HCT116 (cell line): ENCODE data around the gene IL11. TPM values are rescaled to one million over a fixed set of nuclear protein-coding genes. Genes with fewer than 3 reads are reported as not detected.

Experiments used
- ATAC-seq: fragments of 200-7000 bp; cut with Tn5 transposase; 2 replicates; pipeline ENCODE4 v1.9.1; 2020; ENCODE audit warnings: mild to moderate bottlenecking, moderate library complexity
- BruUV-seq: library from RNA; stranded (reverse); fragments of 400-500 nt; replicated peaks from 2 replicates; lab custom pipeline; 2021; lab: Mats Ljungman, UMichigan
- CTCF ChIA-PET: fragments of 300-600 bp; sonication (Branson Sonifier 250); formaldehyde crosslinking; loops from one replicate; lab custom pipeline; 2021; ENCODE audit warnings: antibody characterized with exemption; lab: Charles Lee
- POLR2A ChIA-PET: fragments of 300-600, 350-600 bp; sonication (Branson Sonifier 250); formaldehyde crosslinking; loops from one replicate; lab custom pipeline; 2021; ENCODE audit warnings: antibody characterized with exemption; lab: Charles Lee
- RAD21 ChIA-PET, 2 experiments: fragments of 300-600 bp; sonication (Branson Sonifier 250); formaldehyde crosslinking; loops; one replicate each; lab custom pipeline; 2023; ENCODE audit warnings: low total read pairs in 2 of 2; ENCODE audit not compliant: uncharacterized antibody in 2 of 2, unreplicated experiment in 2 of 2, low non-redundant PET in 1 of 2; lab: Charles Lee
- DNase-seq: peaks from one replicate; pipeline ENCODE4 v3.0.0-alpha.2; 2010; ENCODE audit warnings: low read depth, low spot score
- H2AFZ ChIP-seq: fragments of 200-600 bp; shearing (Covaris generic), sonication (generic); 2 replicates; pipeline ENCODE4 v1.6.1; 2017; ENCODE audit warnings: low read depth, mixed run types, mixed read lengths, antibody characterized with exemption, low read length; ENCODE audit not compliant: poor library complexity, severe bottlenecking
- H3K27ac ChIP-seq: 2 replicates; pipeline ENCODE4 v1.5.1; 2012; ENCODE audit warnings: low read depth, low read length
- H3K27me3 ChIP-seq: fragments of 200-600 bp; sonication (generic); 2 replicates; pipeline ENCODE4 v1.6.1; 2016; ENCODE audit warnings: mixed run types, low read length, mixed read lengths; ENCODE audit not compliant: insufficient read depth
- H3K36me3 ChIP-seq, 2 experiments: fragments of 200-500 bp in 1 of 2; fragments of 200-600 bp in 1 of 2; sonication (Bioruptor generic) in 1 of 2; sonication (generic) in 1 of 2; 2 replicates each; pipeline versions ENCODE4 v1.5.1 to v1.6.1; 2014 to 2016; ENCODE audit warnings: low read length in 2 of 2, inconsistent platforms in 1 of 2, mixed read lengths in 1 of 2, mixed run types in 1 of 2; ENCODE audit not compliant: insufficient read depth in 2 of 2, control insufficient read depth in 1 of 2
- H3K4me1 ChIP-seq, 2 experiments: fragments of 200-600 bp in 1 of 2; sonication (generic) in 1 of 2; 2 replicates each; pipeline versions ENCODE4 v1.5.1 to v1.6.1; 2012 to 2017; ENCODE audit warnings: low read length in 2 of 2, inconsistent platforms in 1 of 2, mild to moderate bottlenecking in 1 of 2, mixed read lengths in 1 of 2, mixed run types in 1 of 2, moderate library complexity in 1 of 2; ENCODE audit not compliant: insufficient read depth in 2 of 2, control insufficient read depth in 1 of 2
- H3K4me2 ChIP-seq: fragments of 200-600 bp; sonication (generic); 2 replicates; pipeline ENCODE4 v1.6.1; 2017; ENCODE audit warnings: mixed run types, low read length, mixed read lengths
- H3K4me3 ChIP-seq, 2 experiments: fragments of 200-600 bp in 1 of 2; sonication (generic) in 1 of 2; replicated peaks in 1 of 2; 2 replicates each; pipeline ENCODE4 v1.5.1; 2011 to 2016; ENCODE audit warnings: low read length in 2 of 2, control low read depth in 1 of 2, low read depth in 1 of 2, mild to moderate bottlenecking in 1 of 2, mixed read lengths in 1 of 2, mixed run types in 1 of 2
- H3K79me2 ChIP-seq: fragments of 200-600 bp; sonication (generic); 2 replicates; pipeline ENCODE4 v1.6.1; 2017; ENCODE audit warnings: mild to moderate bottlenecking, mixed run types, low read length, moderate library complexity, mixed read lengths; ENCODE audit not compliant: insufficient read depth
- H3K9ac ChIP-seq: fragments of 200-600 bp; sonication (generic); 2 replicates; pipeline ENCODE4 v1.6.1; 2016; ENCODE audit warnings: low read length, mixed read lengths
- H3K9me2 ChIP-seq: fragments of 200-600 bp; sonication (generic), shearing (Covaris generic); 2 replicates; pipeline ENCODE4 v1.6.1; 2017; ENCODE audit warnings: mixed run types, mild to moderate bottlenecking, moderate library complexity; ENCODE audit not compliant: insufficient read depth
- H3K9me3 ChIP-seq, 2 experiments: fragments of 200-500 bp in 1 of 2; fragments of 200-600 bp in 1 of 2; sonication (Bioruptor generic) in 1 of 2; sonication (generic) in 1 of 2; 2 replicates each; pipeline ENCODE4 v1.6.1; 2014 to 2017; ENCODE audit warnings: low read length in 2 of 2, mixed read lengths in 2 of 2, inconsistent platforms in 1 of 2, low read depth in 1 of 2, mild to moderate bottlenecking in 1 of 2, mixed run types in 1 of 2, moderate library complexity in 1 of 2; ENCODE audit not compliant: control insufficient read depth in 1 of 2, insufficient read depth in 1 of 2
- H4K20me1 ChIP-seq: fragments of 200-600 bp; sonication (generic), shearing (Covaris generic); 2 replicates; pipeline ENCODE4 v1.6.1; 2017; ENCODE audit warnings: mixed run types, mild to moderate bottlenecking, moderate library complexity; ENCODE audit not compliant: insufficient read depth
- CTCF ChIP-seq, 3 experiments: fragments of 200-600 bp in 1 of 3; sonication (generic) in 1 of 3; IDR thresholded peaks in 2 of 3; conservative IDR thresholded peaks in 1 of 3; 2 replicates each; pipeline ENCODE4 v1.5.1; 2012 to 2017; ENCODE audit warnings: low read depth in 2 of 3, low read length in 2 of 3, antibody characterized with exemption in 1 of 3, borderline replicate concordance in 1 of 3, control low read depth in 1 of 3, mild to moderate bottlenecking in 1 of 3, mixed read lengths in 1 of 3, mixed run types in 1 of 3, moderate library complexity in 1 of 3; ENCODE audit not compliant: insufficient read depth in 1 of 3
- EZH2phosphoT487 ChIP-seq: fragments of 200-600 bp; IDR thresholded peaks from 2 replicates; pipeline ENCODE4 v1.6.1; 2018; ENCODE audit warnings: antibody characterized with exemption, borderline replicate concordance
- POLR2A ChIP-seq: IDR thresholded peaks from 2 replicates; pipeline ENCODE4 v1.7.0; 2011; ENCODE audit warnings: borderline replicate concordance; ENCODE audit not compliant: insufficient read depth, insufficient read length; ENCODE audit errors: extremely low read depth
- SRF ChIP-seq: IDR thresholded peaks from 2 replicates; pipeline ENCODE4 v1.6.1; 2012; ENCODE audit warnings: low read depth
- intact Hi-C: fragments of 100-400 bp; cut with micrococcal nuclease; formaldehyde crosslinking; loops from 2 replicates; pipeline ENCODE4 v1.10.0; 2022
- total RNA-seq: library from RNA; stranded (reverse); gene quantifications from one replicate; pipeline ENCODE4 v1.2.1, GENCODE V29; 2021; ENCODE audit not compliant: unreplicated experiment

IL11 gene
- total RNA-seq, 1 experiment from 2014 or later = 2.8 TPM

GRCh38 chr19:55347442-55348009 is 22.7 kb downstream of the IL11 start:
- no peaks in the 10 kb centered on the region for H3K9me2 ChIP-seq
- no peak overlapping the region for H2AFZ ChIP-seq
- RAD21 ChIA-PET = interaction anchor here in 1 of 2 experiments (0.7 kb wide), 1 partner anchor 20 kb away, joined by 4 read pairs; no protein-coding TSS in a partner anchor
- POLR2A ChIA-PET = no interaction called here
- intact Hi-C loops = no loop called here
- no peaks in the 10 kb centered on the region for H3K79me2 ChIP-seq
- H3K4me2 ChIP-seq = no peak overlapping the region
- ATAC-seq = no peak
- H4K20me1 ChIP-seq = no peaks in the 10 kb centered on the region
- H3K36me3 ChIP-seq = peaks cover under 1 to 3% of the 10 kb centered on the region in 2 experiments; a peak in 3 of 4 replicates
- CTCF ChIA-PET = no interaction called here
- no peak for DNase-seq
- no peak for TF ChIP-seq EZH2phosphoT487
- no peak for TF ChIP-seq SRF
- no peak overlapping the region for H3K4me3 ChIP-seq
- H3K4me1 ChIP-seq = peaks cover 8 to 36% of the 10 kb centered on the region in 2 experiments; a peak in 3 of 4 replicates
- no TSS peak for BruUV-seq
- no peaks in the 10 kb centered on the region for H3K9me3 ChIP-seq
- H3K27ac ChIP-seq = no peak overlapping the region
- H3K9ac ChIP-seq = no peak overlapping the region
- H3K27me3 ChIP-seq = no peaks in the 10 kb centered on the region

- Histone ChIP-seq H2AFZ (no peak overlapping the region), H3K79me2 (no peaks in the 10 kb centered on the region), H3K4me1 (peaks cover 8 to 30% of the 10 kb centered on the region in 2 experiments; a peak in 3 of 4 replicates), H3K4me2 (no peak overlapping the region), H3K4me3 (no peak overlapping the region), H3K9me3 (no peaks in the 10 kb centered on the region), H3K27me3 (no peaks in the 10 kb centered on the region), H3K27ac (no peak overlapping the region; the same call in 1 of the 2 replicates), H4K20me1 (no peaks in the 10 kb centered on the region), H3K36me3 (peaks cover 4 to 5% of the 10 kb centered on the region in 2 experiments; a peak in 3 of 4 replicates), H3K9ac (no peak overlapping the region), H3K9me2 (no peaks in the 10 kb centered on the region)
- ATAC-seq = no peak
- ChIA-PET RAD21 (no interaction called here), POLR2A (no interaction called here), CTCF (interaction anchor here (1.2 kb wide), 1 partner anchor 45 kb away, joined by 3 read pairs; no protein-coding TSS in a partner anchor)
- BruUV-seq = no TSS peak
- no peak for DNase-seq
- intact Hi-C loops = no loop called here
- TF ChIP-seq POLR2A (no peak), CTCF (IDR thresholded peaks at IDR 0.05 in 2 of 3, conservative IDR thresholded peaks at IDR 0.05 in 1 of 3; ENCODE audit: borderline replicate concordance in 1 of 3, insufficient read depth in 1 of 3, low read depth in 2 of 3, low read length in 2 of 3) (no peak)
Measured at GRCh38 chr19:55346725-55347441, 23.4 kb downstream of the IL11 start.
